Erythroblast (primary cell): ENCODE results near the gene TLL2.

ENCODE experiments used
- GATA1 ChIP-seq: IDR thresholded peaks from 2 replicates; pipeline ENCODE4 v1.6.1; 2011; ENCODE audit warnings: low read depth, mild to moderate bottlenecking, control low read depth, low read length, moderate library complexity
- POLR2A ChIP-seq: IDR thresholded peaks from 2 replicates; pipeline ENCODE4 v1.6.1; 2011; ENCODE audit warnings: mild to moderate bottlenecking, low read length

- TF ChIP-seq POLR2A (no peak), GATA1 (no peak)
These were observed 191.5 kb downstream of the TLL2 start for GRCh38 chr10:96322275-96322674.
